GM19025 (cell line): ENCODE measurements around the gene TBX6.

Experiments
- ATAC-seq: cut with Tn5 transposase; IDR thresholded peaks from one replicate; pipeline ENCODE4 v1.9.1; 2021; ENCODE audit warnings: mild to moderate bottlenecking, low read depth, moderate library complexity; ENCODE audit not compliant: unreplicated experiment

Gene TBX6

DNA sequence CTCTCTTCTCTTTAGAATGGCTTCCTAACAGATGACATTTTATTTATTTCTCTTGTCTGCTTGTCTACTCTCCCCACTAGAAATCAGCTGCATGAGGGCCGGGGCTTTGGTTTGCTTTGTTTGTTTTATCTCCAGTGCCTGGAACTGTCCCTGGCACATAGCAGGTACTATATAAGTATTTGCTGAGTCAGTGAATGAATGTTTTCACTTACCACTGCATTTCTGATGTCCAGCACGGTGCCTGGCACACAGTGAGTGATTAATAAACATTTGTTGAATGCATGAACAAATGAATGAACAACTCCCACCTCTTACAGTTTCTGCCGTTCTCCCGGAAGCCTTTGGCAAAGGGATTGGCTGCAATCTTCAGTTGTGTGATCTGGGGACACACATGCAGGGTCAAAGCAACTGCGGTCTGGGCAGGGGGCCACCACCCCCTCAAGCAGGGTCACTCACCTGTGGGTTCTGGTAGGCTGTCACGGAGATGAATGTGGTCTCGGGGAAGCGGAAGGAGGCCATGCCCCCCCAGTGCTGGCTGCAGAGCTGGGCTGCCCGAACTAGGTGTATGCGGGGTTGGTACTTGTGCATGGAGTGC lies 3.4 kb downstream of the TBX6 start:
- no peak for ATAC-seq

DNA sequence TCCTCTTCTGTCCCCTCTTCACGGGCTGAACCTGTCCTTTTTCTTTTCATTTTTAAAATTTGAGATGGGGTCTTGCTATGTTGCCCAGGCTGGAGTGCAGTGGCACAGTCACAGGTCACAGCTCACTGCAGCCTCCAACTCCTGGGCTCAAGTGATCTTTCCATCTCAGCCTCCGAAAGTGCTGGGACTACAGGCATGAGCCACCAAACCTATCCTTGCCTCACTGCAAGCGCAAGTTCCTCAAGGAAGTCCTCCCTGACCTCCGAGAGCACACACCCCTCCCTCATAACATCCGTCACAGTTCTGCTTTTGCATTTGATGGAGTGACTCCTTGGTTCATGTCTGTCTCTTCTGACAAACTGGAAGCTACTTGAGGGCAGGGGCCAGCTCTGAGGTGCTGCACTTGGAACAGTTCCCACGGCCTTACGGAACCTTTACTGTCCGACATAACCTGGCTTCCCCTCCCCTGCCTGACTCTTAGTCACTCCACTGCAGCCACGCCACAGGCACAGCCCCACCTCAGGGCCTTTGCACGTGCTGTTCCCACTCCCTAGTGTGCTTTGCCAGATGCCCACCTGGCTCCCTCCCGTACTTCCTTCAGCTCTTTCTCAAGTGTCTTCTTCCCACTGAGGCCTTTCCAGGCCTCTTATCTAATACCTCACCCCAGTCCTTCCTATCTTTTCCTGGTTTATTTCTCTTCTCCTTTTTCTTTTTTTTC lies 4.4 kb downstream of the TBX6 start:
- ATAC-seq, result no peak

DNA sequence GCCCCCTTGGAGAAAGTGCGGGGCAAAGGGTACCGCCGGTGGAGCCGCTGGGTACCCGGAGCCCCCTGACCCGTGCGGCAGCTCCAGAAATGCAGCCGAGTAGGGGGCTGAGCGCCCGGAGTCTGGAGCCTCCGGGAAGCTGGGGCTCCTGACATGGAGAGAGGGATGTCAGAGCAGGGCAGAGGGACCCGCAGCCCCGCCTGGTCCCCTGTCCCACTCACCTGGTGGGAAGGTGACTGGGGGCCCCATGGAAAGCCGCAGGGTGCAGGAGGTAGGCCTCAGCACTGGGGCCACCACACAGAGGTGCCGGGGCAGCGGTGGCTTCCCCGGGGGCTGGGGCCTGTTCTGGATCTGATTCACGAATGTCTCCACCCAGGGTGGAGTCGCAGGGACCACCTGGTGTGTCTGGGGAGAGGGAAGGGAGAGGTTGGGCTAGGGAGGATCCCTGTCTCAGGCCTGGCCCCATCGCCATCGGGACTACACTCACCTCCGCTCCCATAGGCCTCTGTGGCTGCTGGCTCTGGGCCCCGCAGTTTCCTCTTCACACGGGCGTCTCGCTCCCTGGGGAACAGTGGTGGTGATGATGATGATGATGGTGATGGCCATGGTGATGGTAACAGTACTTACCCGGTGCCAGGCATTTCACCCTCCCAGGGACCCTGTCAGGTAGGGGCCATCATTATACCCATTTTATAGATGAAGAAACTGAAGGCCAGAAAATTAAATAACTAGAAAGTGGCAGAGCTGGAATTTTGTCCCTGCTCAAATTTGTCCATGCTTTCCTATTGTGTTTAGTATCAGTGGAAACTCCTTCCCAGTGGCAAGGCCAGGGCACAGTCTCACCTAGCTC lies 5.2 kb downstream of the TBX6 start:
- ATAC-seq, result no peak

DNA sequence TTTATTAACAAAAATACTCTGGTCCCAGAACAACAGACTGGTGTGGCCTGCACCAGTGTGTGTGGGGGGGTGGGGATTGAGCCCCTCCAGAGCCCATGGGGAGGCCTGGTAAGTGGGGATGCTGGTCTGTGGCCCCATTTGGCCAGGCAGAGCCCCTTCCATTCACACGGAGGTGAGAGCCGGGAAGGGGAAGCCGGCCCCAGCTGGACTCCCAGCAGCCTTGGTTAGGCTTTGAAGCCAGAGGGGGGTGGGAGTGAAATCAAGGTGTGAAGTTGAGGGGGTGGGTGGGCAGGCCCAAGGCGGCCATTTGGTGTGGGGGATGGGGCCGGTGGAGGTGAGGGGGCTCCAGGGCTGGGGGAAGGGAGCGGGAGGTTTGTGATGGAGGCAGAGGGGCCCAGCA lies 5.9 kb downstream of the TBX6 start:
- no peak for ATAC-seq

DNA sequence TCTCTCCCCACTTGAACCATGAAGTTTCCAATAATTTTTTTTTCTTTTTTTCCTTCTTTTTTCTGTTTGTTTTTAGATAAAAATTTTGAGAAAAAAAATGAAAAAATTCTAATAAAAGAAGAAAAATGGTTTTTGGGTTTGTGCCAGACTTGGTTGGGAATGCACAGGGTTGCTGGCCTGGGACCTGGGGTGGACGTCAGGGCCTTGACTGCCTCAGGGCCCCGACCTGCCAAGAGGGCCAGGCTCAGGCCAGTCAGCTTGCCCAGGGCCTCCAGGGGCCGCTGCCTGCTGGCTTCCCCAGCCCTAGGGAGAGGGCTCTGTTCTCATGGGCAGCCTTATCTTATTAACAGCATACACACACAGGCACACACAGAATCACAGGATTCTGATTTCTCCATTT lies 6.5 kb downstream of the TBX6 start:
- no peak for ATAC-seq

DNA sequence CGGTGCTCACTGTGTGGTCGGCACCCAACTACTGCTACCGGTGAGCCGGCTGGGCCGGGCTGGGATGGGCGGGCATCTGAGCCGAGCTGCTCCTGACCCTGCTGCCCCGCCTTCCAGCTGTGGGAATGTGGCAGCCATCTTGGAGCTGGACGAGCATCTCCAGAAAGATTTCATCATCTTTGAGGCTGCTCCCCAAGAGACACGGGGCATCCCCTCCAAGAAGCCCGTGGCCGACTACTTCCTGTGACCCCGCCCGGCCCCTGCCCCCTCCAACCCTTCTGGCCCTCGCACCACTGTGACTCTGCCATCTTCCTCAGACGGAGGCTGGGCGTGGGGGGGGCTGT lies 6.9 kb downstream of the TBX6 start:
- no peak for ATAC-seq

DNA sequence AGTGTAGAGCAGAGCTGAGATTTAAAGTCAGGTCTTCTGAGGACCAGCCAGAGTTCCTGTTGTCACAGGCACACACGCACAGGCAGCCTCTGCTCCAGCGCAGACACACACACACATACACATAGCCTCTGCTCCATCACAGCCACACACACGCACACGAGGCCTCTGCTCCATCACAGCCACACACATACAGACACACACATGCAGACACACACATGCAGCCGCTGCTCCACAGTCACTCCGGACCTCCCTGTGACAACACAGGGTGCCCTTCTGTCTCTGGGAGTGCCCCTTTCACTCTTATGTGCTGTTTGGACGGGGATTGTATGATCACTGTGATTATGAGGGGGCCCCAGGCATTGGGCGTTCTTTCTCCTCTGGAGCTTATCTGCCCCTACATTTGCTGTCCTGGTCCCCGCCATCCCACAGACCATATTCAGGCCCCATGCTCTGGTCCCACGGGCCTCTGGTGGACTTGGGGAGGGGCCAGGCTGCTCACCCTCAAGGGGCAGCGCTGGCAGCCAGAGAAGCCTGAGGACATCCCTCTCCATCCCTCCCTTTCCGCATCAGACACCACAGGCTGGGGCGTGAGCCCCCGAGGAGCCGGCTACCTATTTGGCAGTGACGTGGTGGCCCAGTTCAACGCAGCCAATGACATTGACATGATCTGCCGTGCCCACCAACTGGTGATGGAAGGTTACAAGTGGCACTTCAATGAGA lies 7.5 kb downstream of the TBX6 start:
- no peak for ATAC-seq

DNA sequence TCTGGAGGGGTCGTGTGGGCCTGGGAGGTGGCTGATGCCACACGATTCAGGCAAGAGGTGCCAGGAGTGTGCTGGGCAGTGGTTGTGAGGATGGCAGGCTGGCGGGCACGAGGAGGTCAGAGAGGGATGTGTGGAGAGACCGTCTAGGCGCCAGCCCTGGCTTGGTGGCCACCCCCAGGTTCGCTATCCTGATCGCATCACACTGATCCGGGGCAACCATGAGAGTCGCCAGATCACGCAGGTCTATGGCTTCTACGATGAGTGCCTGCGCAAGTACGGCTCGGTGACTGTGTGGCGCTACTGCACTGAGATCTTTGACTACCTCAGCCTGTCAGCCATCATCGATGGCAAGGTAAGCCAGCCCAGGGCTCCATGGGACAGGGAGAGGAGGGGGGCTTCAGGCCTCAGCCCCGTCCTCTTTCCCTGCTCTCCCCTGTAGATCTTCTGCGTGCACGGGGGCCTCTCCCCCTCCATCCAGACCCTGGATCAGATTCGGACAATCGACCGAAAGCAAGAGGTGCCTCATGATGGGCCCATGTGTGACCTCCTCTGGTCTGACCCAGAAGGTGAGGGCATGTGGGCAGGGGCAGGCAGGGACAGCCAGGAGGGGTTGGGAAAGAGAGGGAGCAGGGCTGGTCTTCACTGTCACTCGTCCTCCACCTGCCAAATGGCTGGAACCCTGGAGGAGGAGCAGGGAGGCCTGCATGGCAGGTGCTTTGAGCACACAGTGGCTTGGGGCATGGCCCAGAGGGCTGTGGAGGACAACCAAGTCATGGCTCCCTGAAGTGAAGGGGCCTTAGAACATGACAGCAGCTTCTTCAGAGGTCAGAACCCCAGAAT lies 8.3 kb downstream of the TBX6 start:
- ATAC-seq, result no peak

DNA sequence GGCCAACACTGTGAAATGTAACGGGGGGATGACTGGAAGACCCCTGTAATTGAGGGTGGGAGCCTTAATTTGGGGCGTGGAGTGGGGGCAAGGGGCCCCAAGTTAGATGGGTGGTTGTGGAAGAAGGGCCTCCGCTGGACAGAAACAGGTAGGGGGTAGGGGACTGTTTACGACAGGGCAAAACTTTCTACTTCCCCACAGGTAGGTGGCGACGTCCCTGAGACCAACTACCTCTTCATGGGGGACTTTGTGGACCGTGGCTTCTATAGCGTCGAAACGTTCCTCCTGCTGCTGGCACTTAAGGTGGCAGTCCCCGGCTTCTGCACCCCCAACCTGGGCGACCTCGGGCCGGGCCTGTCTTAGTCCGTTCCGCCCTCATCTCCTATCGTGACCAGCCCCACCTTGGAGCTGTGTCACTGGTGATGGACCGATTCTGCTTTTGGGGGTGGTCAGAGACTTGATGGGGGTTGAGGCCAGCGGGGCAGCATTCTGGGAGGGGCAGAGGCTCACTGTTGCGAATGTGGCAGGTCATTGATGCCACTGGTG lies 9.1 kb downstream of the TBX6 start:
- no peak for ATAC-seq

DNA sequence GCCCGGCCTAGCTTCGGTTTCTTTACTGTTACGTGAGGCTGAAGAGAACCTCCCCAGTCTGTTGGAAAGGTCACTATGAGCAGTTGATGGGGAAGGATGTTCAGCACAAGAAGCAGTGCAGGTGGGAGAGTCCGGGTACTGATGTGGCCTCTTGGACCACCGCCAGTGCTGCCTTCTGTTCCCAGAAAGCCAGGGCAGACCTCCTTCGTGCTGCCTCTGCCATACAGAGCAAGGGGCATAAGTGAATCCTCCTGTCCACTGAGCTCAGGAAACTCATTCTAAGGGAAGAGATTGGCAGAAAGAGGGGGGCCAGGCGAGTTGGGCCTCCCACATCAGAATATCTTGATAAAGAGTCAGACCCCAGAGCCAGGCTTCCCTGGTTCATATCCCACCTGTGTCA lies 12.2 kb downstream of the TBX6 start:
- ATAC-seq, result no peak

DNA sequence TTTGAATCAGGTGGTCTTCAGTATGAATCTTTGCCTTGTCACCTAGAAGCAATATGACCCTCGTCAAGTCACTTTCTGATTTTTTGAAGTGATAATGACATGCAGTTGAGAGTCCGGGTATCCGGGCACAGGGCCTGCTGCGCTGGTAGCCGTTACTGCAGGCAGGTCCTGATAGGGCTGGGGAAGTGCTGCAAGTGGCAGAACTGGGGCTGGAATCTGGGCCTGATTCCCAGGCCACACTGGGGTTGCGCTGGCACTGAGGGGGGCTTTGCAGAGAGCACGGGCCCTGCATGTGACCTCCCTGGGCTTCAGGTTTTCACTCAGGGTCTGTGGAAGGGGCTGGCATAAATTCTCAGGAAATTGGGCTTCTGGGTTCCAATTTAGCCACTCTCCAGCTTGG lies 13.0 kb downstream of the TBX6 start:
- ATAC-seq, result no peak

DNA sequence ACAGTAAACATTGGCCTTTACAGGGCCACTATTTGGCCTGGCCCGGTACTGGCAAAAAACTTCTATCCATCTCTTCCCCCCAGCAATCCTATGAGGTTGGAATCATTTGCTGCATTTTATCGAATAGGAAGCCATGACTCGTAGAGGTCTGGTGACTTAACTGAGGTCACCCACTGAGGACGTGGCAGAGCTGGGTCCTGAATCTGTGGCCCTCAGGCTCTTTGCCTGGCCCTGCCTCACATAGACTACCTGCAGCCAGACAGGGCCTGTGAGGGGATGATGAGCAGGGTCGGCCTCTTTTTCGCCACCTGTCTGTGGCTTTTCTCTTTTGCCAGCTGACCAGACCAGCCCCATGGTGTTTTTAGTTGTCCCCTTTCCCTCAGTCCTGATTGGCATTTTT lies 14.1 kb downstream of the TBX6 start:
- ATAC-seq, result no peak

DNA sequence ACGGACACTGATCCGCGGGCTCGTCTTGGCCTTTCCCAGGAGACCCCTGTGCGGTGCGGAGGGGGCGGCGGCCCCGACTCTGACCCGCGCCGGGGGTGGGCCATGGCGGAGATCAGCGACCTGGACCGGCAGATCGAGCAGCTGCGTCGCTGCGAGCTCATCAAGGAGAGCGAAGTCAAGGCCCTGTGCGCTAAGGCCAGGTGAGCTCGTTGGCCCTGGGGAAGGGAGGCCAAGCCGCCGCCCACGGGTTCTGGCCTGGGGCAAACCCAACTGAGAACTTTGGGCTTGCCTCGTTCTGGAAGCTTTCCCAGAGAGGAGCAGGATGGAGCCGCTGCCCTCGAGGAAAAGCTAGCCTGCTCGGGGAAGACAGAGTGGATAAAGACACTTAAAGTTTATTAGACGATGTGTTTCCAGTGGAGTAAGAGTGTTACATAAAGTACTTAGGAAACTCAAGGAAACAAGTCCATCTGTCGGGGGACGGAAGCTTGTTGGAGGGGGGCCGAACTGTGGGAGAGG lies 15.4 kb downstream of the TBX6 start:
- ATAC-seq, result peak; percentile 18

DNA sequence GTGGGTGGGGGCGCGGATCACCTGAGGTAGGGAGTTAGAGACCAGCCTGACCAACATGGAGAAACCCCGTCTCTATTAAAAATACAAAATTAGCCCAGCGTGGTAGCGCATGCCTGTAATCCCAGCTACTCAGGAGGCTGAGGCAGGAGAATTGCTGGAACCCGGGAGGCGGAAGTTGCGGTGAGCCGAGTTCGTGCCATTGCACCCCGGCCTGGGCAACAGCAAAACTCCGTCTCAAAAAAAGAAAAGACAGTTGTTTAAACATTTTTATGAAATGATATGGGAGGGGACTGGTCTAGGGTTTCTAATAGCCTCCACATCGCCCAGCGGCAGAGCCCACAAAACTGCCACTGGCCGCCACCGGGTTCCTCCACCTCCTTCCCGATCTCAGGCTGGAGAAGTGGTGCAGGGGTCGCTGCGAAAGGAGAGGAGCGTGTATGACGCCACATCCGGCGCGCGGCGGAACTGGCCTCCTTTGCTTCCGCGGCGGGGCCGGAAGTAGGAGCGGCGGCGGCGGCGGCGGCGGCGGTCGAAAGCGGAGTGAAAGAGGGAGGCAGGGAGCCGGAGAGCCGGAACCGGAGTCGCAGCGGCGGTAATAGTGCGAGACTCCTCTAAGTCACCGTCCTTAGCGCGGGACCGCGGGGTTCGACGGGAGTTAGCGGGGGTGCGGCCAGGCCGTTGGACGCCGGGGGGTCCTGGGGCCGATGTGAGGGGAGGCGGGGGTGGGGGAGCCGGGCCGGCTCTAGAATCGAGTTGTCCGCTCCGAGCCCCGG lies 16.0 kb downstream of the TBX6 start, which contains the start of gene PPP4C:
Gene PPP4C, plus strand, starts transcription at position 492 of the 773 bp plus-strand sequence. CDS start 384 bp downstream, outside the sequence.
- peak; percentile 78 for ATAC-seq

DNA sequence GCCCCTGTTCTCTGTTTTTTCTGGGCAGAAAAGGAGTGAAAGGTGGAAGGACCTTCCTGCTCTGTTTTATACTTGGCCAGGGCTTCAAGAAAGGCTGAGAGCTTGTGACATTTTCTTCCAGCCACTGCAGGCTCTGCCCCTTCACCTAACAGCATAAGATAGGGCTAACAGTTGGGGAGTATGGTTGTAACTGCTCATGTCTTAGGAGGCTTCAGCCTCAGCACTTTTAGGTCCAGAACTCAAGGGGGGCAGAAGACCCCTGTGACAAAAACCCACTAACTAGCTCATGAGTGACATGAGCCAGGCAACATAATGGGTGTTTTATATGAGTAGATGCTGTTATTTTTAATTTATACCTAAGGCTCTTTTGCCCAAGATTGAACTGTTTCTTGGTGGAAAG lies 21.2 kb downstream of the TBX6 start:
- ATAC-seq, result no peak

DNA sequence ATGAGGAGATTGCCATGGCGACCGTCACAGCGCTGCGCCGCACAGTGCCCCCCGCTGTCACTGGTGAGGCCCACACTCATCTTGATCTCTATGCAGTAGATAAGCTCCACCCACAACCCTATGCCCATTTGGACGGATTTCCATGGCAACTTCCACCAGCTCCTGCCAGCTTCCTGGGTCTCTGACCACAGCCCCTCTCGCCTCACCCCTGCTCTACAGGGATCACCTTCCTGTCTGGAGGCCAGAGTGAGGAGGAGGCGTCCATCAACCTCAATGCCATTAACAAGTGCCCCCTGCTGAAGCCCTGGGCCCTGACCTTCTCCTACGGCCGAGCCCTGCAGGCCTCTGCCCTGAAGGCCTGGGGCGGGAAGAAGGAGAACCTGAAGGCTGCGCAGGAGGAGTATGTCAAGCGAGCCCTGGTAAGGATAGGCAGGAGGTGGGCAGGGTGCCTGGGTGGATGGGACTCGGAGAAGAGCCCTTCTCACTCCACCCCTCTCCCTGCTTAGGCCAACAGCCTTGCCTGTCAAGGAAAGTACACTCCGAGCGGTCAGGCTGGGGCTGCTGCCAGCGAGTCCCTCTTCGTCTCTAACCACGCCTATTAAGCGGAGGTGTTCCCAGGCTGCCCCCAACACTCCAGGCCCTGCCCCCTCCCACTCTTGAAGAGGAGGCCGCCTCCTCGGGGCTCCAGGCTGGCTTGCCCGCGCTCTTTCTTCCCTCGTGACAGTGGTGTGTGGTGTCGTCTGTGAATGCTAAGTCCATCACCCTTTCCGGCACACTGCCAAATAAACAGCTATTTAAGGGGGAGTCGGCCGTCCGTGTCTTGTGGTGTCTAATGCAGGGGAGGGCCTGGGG lies 21.9 kb downstream of the TBX6 start:
- no peak for ATAC-seq

DNA sequence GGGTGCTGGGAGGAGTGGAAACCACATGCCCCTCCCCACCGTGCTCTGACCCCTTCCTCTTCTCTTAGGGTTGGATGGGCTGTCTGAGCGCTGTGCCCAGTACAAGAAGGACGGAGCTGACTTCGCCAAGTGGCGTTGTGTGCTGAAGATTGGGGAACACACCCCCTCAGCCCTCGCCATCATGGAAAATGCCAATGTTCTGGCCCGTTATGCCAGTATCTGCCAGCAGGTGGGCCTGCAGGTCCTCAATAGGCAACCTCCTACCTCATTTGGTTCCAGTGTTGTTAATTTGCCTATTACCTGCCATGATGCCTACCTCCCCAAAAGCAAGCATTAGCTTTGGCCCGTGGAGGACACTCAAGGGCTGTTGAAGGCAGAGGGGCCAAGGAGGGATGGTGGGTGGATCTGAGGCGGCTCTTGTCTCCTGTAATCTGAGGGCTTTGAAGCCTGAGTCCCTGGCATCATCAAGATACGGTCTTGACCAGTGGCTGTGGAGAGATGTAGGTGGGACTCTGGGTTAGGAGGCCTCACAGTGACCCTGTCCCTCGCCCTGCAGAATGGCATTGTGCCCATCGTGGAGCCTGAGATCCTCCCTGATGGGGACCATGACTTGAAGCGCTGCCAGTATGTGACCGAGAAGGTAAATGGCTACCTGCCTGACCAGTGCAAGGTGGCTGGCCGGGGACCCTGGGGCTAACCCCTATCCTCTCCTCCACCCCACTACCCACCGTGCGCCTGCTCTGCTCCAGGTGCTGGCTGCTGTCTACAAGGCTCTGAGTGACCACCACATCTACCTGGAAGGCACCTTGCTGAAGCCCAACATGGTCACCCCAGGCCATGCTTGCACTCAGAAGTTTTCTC lies 22.7 kb downstream of the TBX6 start:
- ATAC-seq, result no peak
